SJSA1 (cell line): Measurements from ENCODE around the gene GMPR2. TPM values are rescaled to one million over a fixed set of nuclear protein-coding genes. Genes with fewer than 3 reads are reported as not detected.

Source experiments
- DNase-seq, 2 experiments: peaks; one replicate each; pipeline ENCODE4 v3.0.0-alpha.2; 2015 to 2020; ENCODE audit warnings: low spot score in 2 of 2, low read depth in 1 of 2
- H3K27ac ChIP-seq: fragments of 250-450 bp; sonication (Bioruptor Pico); 2 replicates; pipeline ENCODE4 v1.5.1; 2020; ENCODE audit warnings: mild to moderate bottlenecking, moderate library complexity
- H3K27me3 ChIP-seq: fragments of 250-450 bp; sonication (Bioruptor Pico); replicated peaks from 2 replicates; pipeline ENCODE4 v1.5.1; 2020; ENCODE audit warnings: mild to moderate bottlenecking, moderate library complexity
- H3K36me3 ChIP-seq: fragments of 250-450 bp; sonication (Bioruptor Pico); 2 replicates; pipeline ENCODE4 v1.5.1; 2020; ENCODE audit warnings: mild to moderate bottlenecking
- H3K4me1 ChIP-seq: fragments of 250-450 bp; sonication (Bioruptor Pico); replicated peaks from 2 replicates; pipeline ENCODE4 v1.6.1; 2021; ENCODE audit warnings: mild to moderate bottlenecking
- H3K4me3 ChIP-seq: fragments of 250-450 bp; sonication (Bioruptor Pico); 2 replicates; pipeline ENCODE4 v1.5.1; 2020; ENCODE audit warnings: mild to moderate bottlenecking
- H3K9me3 ChIP-seq: fragments of 250-450 bp; sonication (Bioruptor Pico); replicated peaks from 2 replicates; pipeline ENCODE4 v1.5.1; 2020; ENCODE audit warnings: mild to moderate bottlenecking
- total RNA-seq: library from RNA; depleted of rRNA; stranded (reverse); fragments of >200 nt; shearing (Covaris generic); gene quantifications from 2 replicates; pipeline ENCODE4 v1.2.3, GENCODE V29; 2014

Gene GMPR2
- total RNA-seq, 1 experiment from 2014 or later: 64.8 TPM

DNA sequence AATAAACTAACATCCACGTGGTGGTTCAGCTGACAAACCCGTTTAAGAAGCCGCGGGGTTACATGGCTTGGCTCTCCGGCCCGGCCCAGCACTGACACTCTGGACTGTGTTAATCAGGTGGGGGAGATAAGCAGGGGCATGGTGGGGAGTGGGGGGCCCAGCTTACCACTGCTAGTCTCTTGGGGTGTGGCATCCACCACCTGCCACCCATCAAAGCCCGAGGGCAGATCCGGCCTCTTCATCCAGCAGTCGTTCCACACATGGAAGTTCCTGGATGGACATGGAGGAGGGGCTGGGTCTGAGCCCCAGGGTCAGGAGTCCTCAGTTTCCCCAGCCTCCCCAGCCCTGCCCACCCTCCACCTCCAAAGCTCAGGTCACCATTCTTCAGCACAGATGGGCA, 25.4 kb downstream of the GMPR2 start:
- Histone ChIP-seq H3K36me3 (no peaks in the 10 kb centered on the region), H3K27ac (no peak overlapping the region), H3K4me3 (no peak overlapping the region), H3K27me3 (no peaks in the 10 kb centered on the region), H3K4me1 (peaks cover 8% of the 10 kb centered on the region), H3K9me3 (no peaks in the 10 kb centered on the region)
- no peak for DNase-seq

DNA sequence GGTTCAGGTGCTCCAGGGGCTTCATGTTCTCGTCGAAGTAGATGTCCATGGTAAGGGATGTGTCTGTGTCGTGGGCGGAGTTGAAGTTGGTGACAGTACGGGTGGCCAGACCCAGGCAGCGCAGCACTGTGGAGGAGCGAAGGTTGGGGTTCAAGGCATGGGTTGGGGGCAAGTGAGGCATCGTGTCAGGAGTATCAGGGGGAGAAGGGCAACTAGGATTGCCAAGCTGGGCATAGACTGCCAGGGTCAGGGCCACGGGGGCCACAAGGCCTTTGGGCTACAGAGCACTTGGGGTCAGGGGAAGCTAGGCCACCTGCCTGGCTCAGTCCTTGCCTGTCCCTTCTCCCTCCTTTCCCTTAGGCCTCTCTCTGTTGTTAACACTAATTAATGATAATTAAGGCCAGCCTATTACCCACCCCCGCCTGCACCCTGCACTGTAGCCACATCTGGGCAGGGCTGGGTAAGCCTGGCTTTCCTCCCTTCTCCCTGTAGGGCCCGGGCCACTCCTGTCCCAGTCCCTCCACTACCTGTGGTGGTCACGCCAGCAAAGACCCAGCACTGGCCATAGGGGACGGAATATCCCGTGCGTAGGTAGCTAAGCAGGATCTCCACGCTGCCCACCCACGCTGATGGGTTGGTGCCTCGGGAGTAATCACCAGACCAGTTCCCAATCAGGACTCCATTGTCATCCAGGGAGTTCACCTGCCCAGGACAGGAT, 26.0 kb downstream of the GMPR2 start:
- Histone ChIP-seq H3K4me1 (peaks cover 8% of the 10 kb centered on the region), H3K9me3 (no peaks in the 10 kb centered on the region), H3K27ac (no peak overlapping the region), H3K27me3 (no peaks in the 10 kb centered on the region), H3K4me3 (no peak overlapping the region), H3K36me3 (no peaks in the 10 kb centered on the region)
- DNase-seq: no peak

- H3K4me1 ChIP-seq: peaks cover 8% of the 10 kb centered on the region
- no peaks in the 10 kb centered on the region for H3K27me3 ChIP-seq
- no peak overlapping the region for H3K4me3 ChIP-seq
- H3K36me3 ChIP-seq: no peaks in the 10 kb centered on the region
- no peak overlapping the region for H3K27ac ChIP-seq
- H3K9me3 ChIP-seq: no peaks in the 10 kb centered on the region
- peak in 1 of 2 experiments; percentile 63 for DNase-seq
Observed at GRCh38 chr14:24259282-24260025, 26.7 kb downstream of the GMPR2 start.

- Histone ChIP-seq H3K4me1 (peaks cover 8% of the 10 kb centered on the region), H3K27ac (no peak overlapping the region), H3K4me3 (no peak overlapping the region), H3K9me3 (no peaks in the 10 kb centered on the region), H3K36me3 (no peaks in the 10 kb centered on the region), H3K27me3 (no peaks in the 10 kb centered on the region)
- DNase-seq: no peak
Observed at GRCh38 chr14:24260026-24260779, 27.5 kb downstream of the GMPR2 start.

GRCh38 chr14:24260780-24261157, 28.0 kb downstream of the GMPR2 start:
- Histone ChIP-seq H3K27ac (no peak overlapping the region), H3K4me1 (peaks cover 8% of the 10 kb centered on the region), H3K9me3 (no peaks in the 10 kb centered on the region), H3K36me3 (no peaks in the 10 kb centered on the region), H3K27me3 (no peaks in the 10 kb centered on the region), H3K4me3 (no peak overlapping the region)
- no peak for DNase-seq

DNA sequence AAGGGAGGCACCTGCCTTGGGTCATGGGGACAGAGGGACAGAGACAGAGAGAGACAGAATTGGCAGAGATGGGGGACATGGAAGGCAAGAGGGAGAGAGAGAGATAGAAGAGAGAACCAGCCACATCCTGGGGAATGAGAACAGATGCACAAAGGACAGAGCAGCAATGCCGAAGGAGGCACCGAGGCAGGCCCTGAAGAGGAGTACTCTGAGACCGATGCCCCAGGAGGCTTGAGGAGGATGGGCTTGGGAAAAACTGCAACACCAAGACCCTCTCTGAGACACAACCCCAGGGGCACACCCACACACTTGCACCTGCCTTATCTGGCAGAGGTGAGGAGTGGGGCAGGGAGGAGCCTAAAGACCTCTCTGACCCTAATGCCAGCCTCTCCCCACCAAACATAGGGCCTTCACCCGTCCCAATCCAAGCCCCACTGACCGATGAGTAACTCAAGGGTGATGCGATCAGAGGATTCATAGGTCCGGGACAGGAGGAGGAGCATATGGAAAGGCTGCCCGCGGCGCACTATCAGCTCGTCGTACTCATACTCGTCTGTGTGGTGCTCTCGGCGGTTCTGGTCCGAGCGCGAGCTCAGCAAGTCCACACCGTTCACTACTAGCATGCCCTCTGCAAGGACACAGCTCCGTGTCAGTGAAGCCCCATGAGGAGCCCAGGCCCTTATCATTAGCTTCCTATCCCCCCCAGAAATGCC, 28.7 kb downstream of the GMPR2 start:
- Histone ChIP-seq H3K4me3 (no peak overlapping the region), H3K4me1 (peaks cover 8% of the 10 kb centered on the region), H3K27ac (no peak overlapping the region), H3K27me3 (no peaks in the 10 kb centered on the region), H3K9me3 (no peaks in the 10 kb centered on the region), H3K36me3 (no peaks in the 10 kb centered on the region)
- DNase-seq: no peak

DNA sequence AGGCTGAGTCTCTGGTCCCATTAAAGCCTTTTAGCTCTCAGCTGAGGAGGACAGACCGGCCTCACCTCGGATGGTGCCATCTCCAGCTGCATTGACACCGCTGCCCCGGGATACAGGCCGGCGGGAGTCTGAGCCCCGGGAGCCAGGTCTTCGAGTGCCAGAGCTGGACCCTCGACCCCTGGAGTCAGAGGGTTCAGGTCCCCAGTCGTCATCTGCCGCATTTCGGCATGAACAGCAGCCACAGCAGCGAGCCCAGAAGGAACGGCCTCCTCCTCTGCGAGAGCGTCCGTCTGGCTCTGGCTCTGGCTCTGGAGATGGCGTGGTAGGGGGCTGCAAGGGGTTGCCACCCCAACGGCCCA, 29.2 kb downstream of the GMPR2 start:
- Histone ChIP-seq H3K4me1 (peaks cover 8% of the 10 kb centered on the region), H3K36me3 (no peaks in the 10 kb centered on the region), H3K27me3 (no peaks in the 10 kb centered on the region), H3K9me3 (no peaks in the 10 kb centered on the region), H3K4me3 (no peak overlapping the region), H3K27ac (no peak overlapping the region)
- DNase-seq: no peak

DNA sequence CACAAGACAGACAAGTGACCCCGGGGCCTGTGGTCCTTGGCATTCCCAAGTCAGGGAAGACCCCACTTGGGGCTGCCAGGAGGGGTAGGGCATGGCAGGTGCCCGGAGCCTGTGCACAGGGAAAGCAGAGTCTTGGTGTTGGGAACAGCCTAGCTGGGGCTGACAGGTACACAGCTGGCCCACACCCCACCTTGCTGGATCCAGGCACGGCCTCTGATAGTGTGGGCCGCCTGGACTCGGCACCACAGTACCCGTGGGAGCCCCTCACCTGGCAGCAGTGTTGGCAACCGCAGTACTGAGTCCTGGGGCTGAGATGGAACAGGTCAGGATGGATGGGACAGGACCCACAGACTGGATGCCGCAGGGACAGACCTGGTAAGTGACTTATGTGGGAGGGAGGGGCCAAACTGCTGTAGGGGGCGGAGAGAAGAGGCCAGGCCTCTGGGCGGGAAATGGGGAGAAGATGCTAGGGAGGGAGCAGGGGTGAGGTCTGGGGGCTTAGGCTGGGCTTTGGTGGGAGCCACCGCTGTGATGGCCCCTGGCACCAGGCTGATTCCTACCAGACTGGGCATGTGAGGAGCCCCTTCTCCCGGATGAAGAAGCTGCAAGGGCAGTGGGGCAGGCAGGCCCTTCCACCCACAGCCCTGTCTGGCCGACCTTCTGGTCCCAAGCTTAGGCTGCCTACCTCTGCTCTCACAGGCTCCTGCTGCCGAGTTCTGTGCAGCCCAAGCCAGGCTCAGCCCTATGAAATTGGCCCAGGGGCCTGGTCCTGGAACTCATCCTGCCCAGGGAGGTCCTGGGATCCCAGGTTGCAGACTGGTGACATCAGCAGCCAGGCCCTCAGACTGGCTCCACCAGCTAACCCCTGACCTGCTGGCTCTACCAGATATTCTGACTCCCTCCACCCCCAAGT, 30.3 kb downstream of the GMPR2 start, which contains the start of gene TGM1:
Gene TGM1, minus strand, starts transcription at position 357 of the 913 bp plus-strand sequence. CDS start 825 bp downstream, outside the sequence.
- H3K27me3 ChIP-seq: no peaks in the 10 kb centered on the region
- no peak within 1 kb of the TSS for H3K4me3 ChIP-seq
- no peak for DNase-seq

DNA sequence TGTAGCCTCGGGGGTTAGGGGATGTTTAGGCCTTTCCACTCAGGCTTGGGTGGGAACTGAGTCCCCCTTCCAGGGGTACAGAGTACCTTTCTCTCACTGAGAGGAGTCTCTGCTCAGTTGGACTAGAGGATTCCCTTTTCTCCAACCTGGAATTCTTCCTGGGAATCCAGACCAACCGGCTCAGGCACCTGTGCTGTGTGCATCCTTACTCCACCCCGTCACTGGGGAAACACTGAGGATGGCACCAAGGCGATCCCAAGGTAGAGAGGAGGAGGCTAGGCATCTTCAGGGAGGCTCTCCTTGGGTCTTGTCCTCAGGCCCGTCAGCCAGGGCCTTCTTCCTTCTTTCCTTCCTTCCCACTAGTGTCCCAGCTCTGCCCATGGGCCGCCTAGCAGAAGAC, 31.1 kb downstream of the GMPR2 start:
- no peak for DNase-seq
- Histone ChIP-seq H3K27me3 (no peaks in the 10 kb centered on the region), H3K36me3 (no peaks in the 10 kb centered on the region), H3K27ac (no peak overlapping the region), H3K4me1 (peaks cover 7% of the 10 kb centered on the region), H3K4me3 (no peak overlapping the region), H3K9me3 (no peaks in the 10 kb centered on the region)

More for the DNA sequence above, 30.3 kb downstream of the GMPR2 start, which contains the start of gene TGM1:
- Histone ChIP-seq H3K9me3 (no peaks in the 10 kb centered on the region), H3K36me3 (no peaks in the 10 kb centered on the region), H3K4me1 (peaks cover 8% of the 10 kb centered on the region), H3K27ac (no peak within 1 kb of the TSS)

GRCh38 chr14:24264298-24264697, 31.6 kb downstream of the GMPR2 start:
- Histone ChIP-seq H3K4me1 (peaks cover 3% of the 10 kb centered on the region), H3K36me3 (no peaks in the 10 kb centered on the region), H3K27me3 (no peaks in the 10 kb centered on the region), H3K27ac (no peak overlapping the region), H3K9me3 (no peaks in the 10 kb centered on the region), H3K4me3 (no peak overlapping the region)
- no peak for DNase-seq

DNA sequence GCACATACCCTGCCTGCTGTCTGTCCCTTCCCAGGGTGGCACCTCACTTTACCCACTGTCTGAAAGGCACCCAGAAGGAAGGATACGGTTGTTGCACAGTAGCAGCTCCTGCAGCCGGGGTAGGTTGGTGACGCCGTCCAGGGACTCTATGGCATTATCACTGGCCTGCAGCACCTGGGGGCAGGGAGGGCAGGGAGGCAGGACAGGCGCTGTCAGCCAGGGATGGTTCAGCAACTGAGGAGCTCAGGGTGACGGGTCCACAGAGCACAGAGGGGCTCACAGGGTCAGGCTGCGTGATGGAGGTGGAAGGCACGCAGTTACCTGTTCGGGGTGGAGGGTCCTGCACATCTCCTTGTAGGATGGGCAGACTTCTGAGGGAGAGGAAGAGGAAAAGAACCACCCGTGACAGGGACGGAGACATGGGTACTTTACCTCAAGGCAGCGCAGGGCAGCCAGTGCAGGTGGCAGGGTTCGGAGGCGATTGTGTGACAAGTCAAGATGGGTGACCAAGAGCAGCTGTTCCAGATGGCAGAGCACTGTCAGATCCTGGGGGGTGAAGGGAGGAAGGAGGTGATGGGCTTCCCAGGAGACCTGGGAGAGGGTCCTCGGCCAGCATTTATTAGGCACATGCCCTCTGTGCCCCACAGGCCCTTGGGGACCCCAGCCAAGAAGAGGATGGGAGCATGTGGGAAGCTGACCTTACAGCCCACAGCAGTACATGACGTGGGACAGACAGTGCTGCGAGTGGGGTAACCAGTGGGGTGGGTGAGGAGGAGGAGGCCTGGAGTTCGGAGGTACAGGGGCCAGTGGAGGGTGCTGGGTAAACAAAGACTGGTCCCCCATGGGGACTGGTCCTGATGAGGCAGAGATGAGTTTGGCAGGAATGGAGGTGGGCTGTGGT, 33.9 kb downstream of the GMPR2 start:
- Histone ChIP-seq H3K27me3 (no peaks in the 10 kb centered on the region), H3K27ac (no peak overlapping the region), H3K4me3 (no peak overlapping the region), H3K4me1 (peaks cover 7% of the 10 kb centered on the region), H3K9me3 (no peaks in the 10 kb centered on the region), H3K36me3 (peaks cover 3% of the 10 kb centered on the region; the same call in 1 of the 2 replicates)
- no peak for DNase-seq

- no peaks in the 10 kb centered on the region for H3K27me3 ChIP-seq
- H3K27ac ChIP-seq: no peak overlapping the region
- H3K4me3 ChIP-seq: no peak overlapping the region
- H3K4me1 ChIP-seq: peaks cover 10% of the 10 kb centered on the region
- DNase-seq: no peak
- H3K36me3 ChIP-seq: peaks cover 3% of the 10 kb centered on the region; the same call in 1 of the 2 replicates
- H3K9me3 ChIP-seq: no peaks in the 10 kb centered on the region
Observed at GRCh38 chr14:24267516-24267915, 34.8 kb downstream of the GMPR2 start.
